Ishikawa (cell line): ENCODE measurements around the gene SUFU.

Experiments
- CEBPB ChIP-seq: IDR thresholded peaks from 2 replicates; pipeline ENCODE4 v1.6.1; 2012
- CREB1 ChIP-seq: IDR thresholded peaks from 2 replicates; pipeline ENCODE4 v1.6.1; 2012; ENCODE audit warnings: low read depth
- EGR1 ChIP-seq: IDR thresholded peaks from 2 replicates; pipeline ENCODE4 v1.6.1; 2012
- EP300 ChIP-seq: IDR thresholded peaks from 2 replicates; pipeline ENCODE4 v1.6.1; 2012; ENCODE audit warnings: borderline replicate concordance
- FOXM1 ChIP-seq: IDR thresholded peaks from 2 replicates; pipeline ENCODE4 v1.6.1; 2012; ENCODE audit warnings: low read depth, borderline replicate concordance
- NFIC ChIP-seq: IDR thresholded peaks from 2 replicates; pipeline ENCODE4 v1.6.1; 2012
- RAD21 ChIP-seq: IDR thresholded peaks from 2 replicates; pipeline ENCODE4 v1.6.1; 2012; ENCODE audit warnings: low read depth
- REST ChIP-seq: IDR thresholded peaks from 2 replicates; pipeline ENCODE4 v1.6.1; 2012; ENCODE audit warnings: low read depth, mild to moderate bottlenecking
- TAF1 ChIP-seq: IDR thresholded peaks from 2 replicates; pipeline ENCODE4 v1.6.1; 2012; ENCODE audit warnings: low read depth, mild to moderate bottlenecking
- TCF12 ChIP-seq: IDR thresholded peaks from 2 replicates; pipeline ENCODE4 v1.6.1; 2012; ENCODE audit warnings: low read depth
- TEAD4 ChIP-seq: IDR thresholded peaks from 2 replicates; pipeline ENCODE4 v1.6.1; 2012
- USF1 ChIP-seq: IDR thresholded peaks from 2 replicates; pipeline ENCODE4 v1.6.1; 2012
- YY1 ChIP-seq: IDR thresholded peaks from 2 replicates; pipeline ENCODE4 v1.6.1; 2012; ENCODE audit warnings: low read depth
- ZBTB7A ChIP-seq: IDR thresholded peaks from 2 replicates; pipeline ENCODE4 v1.6.1; 2012; ENCODE audit warnings: low read depth
- TF ChIP-seq, protein P1 (sequence below): IDR thresholded peaks from 2 replicates; pipeline ENCODE4 v1.6.1; 2012

Gene SUFU

GRCh38 chr10:102600816-102601215, 97.0 kb downstream of the SUFU start:
- TF ChIP-seq TEAD4 (no peak), ZBTB7A (no peak), FOXM1 (no peak)
- TF ChIP-seq, protein P1, sequence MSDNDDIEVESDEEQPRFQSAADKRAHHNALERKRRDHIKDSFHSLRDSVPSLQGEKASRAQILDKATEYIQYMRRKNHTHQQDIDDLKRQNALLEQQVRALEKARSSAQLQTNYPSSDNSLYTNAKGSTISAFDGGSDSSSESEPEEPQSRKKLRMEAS = no peak

GRCh38 chr10:102601639-102602038, 97.9 kb downstream of the SUFU start:
- TF ChIP-seq TAF1 (no peak), REST (no peak), USF1 (no peak), TEAD4 (no peak), EP300 (no peak), EGR1 (no peak), YY1 (no peak), FOXM1 (no peak), CREB1 (no peak), RAD21 (no peak)
- TF ChIP-seq, protein P1 = no peak

- no peak for TF ChIP-seq CREB1
- no peak for TF ChIP-seq RAD21
- no peak for TF ChIP-seq TAF1
- no peak for TF ChIP-seq TEAD4
- TF ChIP-seq YY1 = no peak
- TF ChIP-seq REST = no peak
- no peak for TF ChIP-seq ZBTB7A
- TF ChIP-seq, protein P1 = no peak
- no peak for TF ChIP-seq EP300
- no peak for TF ChIP-seq EGR1
- TF ChIP-seq CEBPB = no peak
- TF ChIP-seq FOXM1 = no peak
- no peak for TF ChIP-seq NFIC
- no peak for TF ChIP-seq TCF12
Observed at GRCh38 chr10:102602272-102603045, 98.7 kb downstream of the SUFU start.

GRCh38 chr10:102603946-102604345, 100.2 kb downstream of the SUFU start:
- no peak for TF ChIP-seq EGR1
- no peak for TF ChIP-seq FOXM1
- no peak for TF ChIP-seq NFIC
- TF ChIP-seq TCF12 = no peak
- no peak for TF ChIP-seq CREB1
- no peak for TF ChIP-seq REST
- TF ChIP-seq TEAD4 = no peak
- no peak for TF ChIP-seq EP300

- TF ChIP-seq, protein P1 = no peak
- TF ChIP-seq ZBTB7A = no peak
- no peak for TF ChIP-seq CEBPB
- TF ChIP-seq YY1 = no peak
- TF ChIP-seq EGR1 = no peak
- no peak for TF ChIP-seq EP300
- TF ChIP-seq FOXM1 = no peak
- TF ChIP-seq RAD21 = no peak
- no peak for TF ChIP-seq TCF12
- no peak for TF ChIP-seq TAF1
- no peak for TF ChIP-seq TEAD4
- TF ChIP-seq REST = no peak
- TF ChIP-seq NFIC = no peak
- TF ChIP-seq CREB1 = no peak
- TF ChIP-seq USF1 = no peak
Observed at GRCh38 chr10:102604439-102604841, 100.7 kb downstream of the SUFU start.
